HepG2 (cell line): ENCODE results near the gene SRF. TPM values are rescaled to one million over a fixed set of nuclear protein-coding genes. Genes with fewer than 3 reads are reported as not detected.
A peak's percentile ranks its signal among the peaks of the same experiment; 100 is the strongest.

Experiments
- ATF7-NPFF ChIP-seq: sonication (generic); formaldehyde crosslinking; IDR thresholded peaks from 2 replicates; pipeline ENCODE4 v1.8.1; 2023; ENCODE audit warnings: mild to moderate bottlenecking, low read depth, missing genetic modification reagents, moderate library complexity
- FOXA3 ChIP-seq: IDR thresholded peaks from 2 replicates; pipeline ENCODE4 v1.6.1; 2016; ENCODE audit warnings: missing genetic modification reagents, missing compliant biosample characterization
- FOXM1 ChIP-seq: sonication (generic); formaldehyde crosslinking; IDR thresholded peaks from 2 replicates; pipeline ENCODE4 v1.5.0; 2020; ENCODE audit warnings: missing genetic modification reagents
- HDAC2 ChIP-seq: sonication (generic); formaldehyde crosslinking; IDR thresholded peaks from 2 replicates; pipeline ENCODE4 v1.4.0; 2020; ENCODE audit warnings: missing genetic modification reagents
- ISL2 ChIP-seq: sonication (generic); formaldehyde crosslinking; IDR thresholded peaks from 2 replicates; pipeline ENCODE4 v1.5.0; 2020; ENCODE audit warnings: missing genetic modification reagents
- MAF1 ChIP-seq: sonication (generic); formaldehyde crosslinking; IDR thresholded peaks from 2 replicates; pipeline ENCODE4 v1.5.0; 2020; ENCODE audit warnings: missing genetic modification reagents, borderline replicate concordance
- MLX ChIP-seq: IDR thresholded peaks from 2 replicates; pipeline ENCODE4 v1.6.1; 2016
- MTF1 ChIP-seq: sonication (generic); formaldehyde crosslinking; IDR thresholded peaks from 2 replicates; pipeline ENCODE4 v1.5.0; 2020; ENCODE audit warnings: missing genetic modification reagents
- MXD1 ChIP-seq: sonication (generic); formaldehyde crosslinking; IDR thresholded peaks from 2 replicates; pipeline ENCODE4 v1.4.0; 2020; ENCODE audit warnings: mild to moderate bottlenecking, missing genetic modification reagents
- NFKBIZ ChIP-seq: IDR thresholded peaks from 2 replicates; pipeline ENCODE4 v1.6.1; 2018; ENCODE audit warnings: missing genetic modification reagents, missing compliant biosample characterization
- RFXANK ChIP-seq: IDR thresholded peaks from 2 replicates; pipeline ENCODE4 v1.6.1; 2016
- SP5 ChIP-seq: IDR thresholded peaks from 2 replicates; pipeline ENCODE4 v1.6.1; 2016; ENCODE audit warnings: low read depth, borderline replicate concordance
- TBX2 ChIP-seq: sonication (generic); formaldehyde crosslinking; IDR thresholded peaks from 2 replicates; pipeline ENCODE4 v1.5.0; 2020; ENCODE audit warnings: missing genetic modification reagents, mild to moderate bottlenecking, borderline replicate concordance
- TEAD2 ChIP-seq: sonication (generic); formaldehyde crosslinking; IDR thresholded peaks from 2 replicates; pipeline ENCODE4 v1.9.0; 2021; ENCODE audit warnings: missing genetic modification reagents
- TFDP1 ChIP-seq: IDR thresholded peaks from 2 replicates; pipeline ENCODE4 v1.6.1; 2016; ENCODE audit warnings: missing compliant biosample characterization, missing genetic modification reagents, borderline replicate concordance
- TRIM22 ChIP-seq: fragments of 450-650 bp; IDR thresholded peaks from 2 replicates; pipeline ENCODE4 v1.6.1; 2017
- ZNF10 ChIP-seq: sonication (generic); formaldehyde crosslinking; IDR thresholded peaks from 2 replicates; pipeline ENCODE4 v1.4.0; 2020; ENCODE audit warnings: mild to moderate bottlenecking, low read depth, missing genetic modification reagents, borderline replicate concordance
- ZNF24 ChIP-seq: fragments of 450-650 bp; IDR thresholded peaks from 2 replicates; pipeline ENCODE4 v1.6.1; 2017; ENCODE audit warnings: antibody characterized with exemption, mild to moderate bottlenecking
- ZNF567 ChIP-seq: sonication (generic); formaldehyde crosslinking; IDR thresholded peaks from 2 replicates; pipeline ENCODE4 v1.8.1; 2023; ENCODE audit warnings: mild to moderate bottlenecking, missing genetic modification reagents, borderline replicate concordance
- ZNF691 ChIP-seq: sonication (generic); formaldehyde crosslinking; IDR thresholded peaks from 2 replicates; pipeline ENCODE4 v1.4.0; 2020; ENCODE audit warnings: missing genetic modification reagents, low read depth, mild to moderate bottlenecking, borderline replicate concordance
- polyA plus RNA-seq, 8 experiments: library from polyadenylated mRNA; depleted of rRNA in 3 of 8; stranded (reverse) in 7 of 8; unstranded in 1 of 8; fragments of >200 nt; fragmentation: Illumina TruSeq in 4 of 8; extraction: Trizol in 4 of 8; gene quantifications; 2 replicates each; pipeline versions ENCODE4 v1.2.1 to v1.2.3, GENCODE V29; 2011 to 2016; ENCODE audit warnings: low read depth in 4 of 8, missing spikeins in 1 of 8, mixed read lengths in 1 of 8; ENCODE audit not compliant: insufficient read depth in 1 of 8
- total RNA-seq, 5 experiments: library from RNA; depleted of rRNA; stranded (reverse); fragments of >200 nt; fragmentation: Illumina TruSeq; extraction: Trizol; gene quantifications; 2 replicates each; pipeline ENCODE4 v1.2.3, GENCODE V29; 2016; ENCODE audit warnings: low read depth in 1 of 5

The SRF gene
- total and polyA plus RNA-seq, 2 of the 13 experiments (the other 11 are each of a cell fraction or from before 2014, with no cell fraction given), result 25.5 to 44.1 TPM

- no peak; the same call in 1 of the 2 replicates for TF ChIP-seq TFDP1
- TF ChIP-seq MTF1 (CRISPR knock-in tag), result no peak
- TF ChIP-seq MXD1 (CRISPR knock-in tag), result no peak; the same call in 1 of the 2 replicates
- no peak for TF ChIP-seq TRIM22
- 0 out of 2 replicates have a peak, but pooled peaks have one; percentile 64 for TF ChIP-seq NFKBIZ (CRISPR knock-in tag)
- peak; percentile 75; the same call in 1 of the 2 replicates for TF ChIP-seq ZNF691 (CRISPR knock-in tag)
- peak; percentile 80; the same call in 1 of the 2 replicates for TF ChIP-seq ATF7-NPFF (CRISPR knock-in tag)
- peak; percentile 44; the same call in 1 of the 2 replicates for TF ChIP-seq SP5 (CRISPR knock-in tag)
- TF ChIP-seq FOXA3 (CRISPR knock-in tag), result peak; percentile 58
- no peak for TF ChIP-seq ZNF24
- no peak for TF ChIP-seq FOXM1 (CRISPR knock-in tag)
- TF ChIP-seq ISL2 (CRISPR knock-in tag), result peak; percentile 77
- peak; percentile 55; the same call in 1 of the 2 replicates for TF ChIP-seq TBX2 (CRISPR knock-in tag)
- no peak for TF ChIP-seq TEAD2 (CRISPR knock-in tag)
- no peak for TF ChIP-seq ZNF567
- TF ChIP-seq HDAC2, result peak; percentile 77
- no peak for TF ChIP-seq ZNF10 (CRISPR knock-in tag)
- TF ChIP-seq RFXANK (CRISPR knock-in tag), result peak; percentile 71; the same call in 1 of the 2 replicates
- TF ChIP-seq MLX, result no peak
- TF ChIP-seq MAF1 (CRISPR knock-in tag), result no peak; the same call in 1 of the 2 replicates
Measured at GRCh38 chr6:43143235-43144128, 27.6 kb upstream of the SRF start (continued).
